Smooth muscle cell (in vitro differentiated cells): ENCODE results near the gene TCIRG1. TPM values are rescaled to one million over a fixed set of nuclear protein-coding genes. Genes with fewer than 3 reads are reported as not detected.

Experiments
- DNase-seq: peaks from one replicate; lab custom pipeline; 2025; ENCODE audit not compliant: unreplicated experiment; lab: John Stamatoyannopoulos, UW
- H2AFZ ChIP-seq: fragments of 200-600 bp; sonication (generic); 2 replicates; pipeline ENCODE4 v1.6.0; 2016; ENCODE audit warnings: antibody characterized with exemption, low read depth, mild to moderate bottlenecking
- H3F3A ChIP-seq: fragments of 200-600 bp; sonication (generic); 2 replicates; pipeline ENCODE4 v1.6.0; 2017; ENCODE audit warnings: antibody characterized with exemption, low read depth
- H3K27ac ChIP-seq: fragments of 200-600 bp; sonication (generic); 2 replicates; pipeline ENCODE4 v1.5.1; 2016; ENCODE audit warnings: low read depth, mild to moderate bottlenecking
- H3K27me3 ChIP-seq: fragments of 200-600 bp; sonication (generic); 2 replicates; pipeline ENCODE4 v1.6.1; 2016; ENCODE audit warnings: low read depth, mild to moderate bottlenecking
- H3K36me3 ChIP-seq: fragments of 200-600 bp; sonication (generic); 2 replicates; pipeline ENCODE4 v1.5.1; 2016; ENCODE audit warnings: low read depth
- H3K4me1 ChIP-seq: fragments of 200-600 bp; sonication (generic); 2 replicates; pipeline ENCODE4 v1.5.1; 2016; ENCODE audit warnings: low read depth
- H3K4me2 ChIP-seq: fragments of 200-600 bp; sonication (generic); 2 replicates; pipeline ENCODE4 v1.6.0; 2016; ENCODE audit warnings: mild to moderate bottlenecking
- H3K4me3 ChIP-seq: fragments of 200-600 bp; sonication (generic); 2 replicates; pipeline ENCODE4 v1.5.1; 2016; ENCODE audit warnings: mild to moderate bottlenecking
- H3K79me2 ChIP-seq: fragments of 200-600 bp; sonication (generic); 2 replicates; pipeline ENCODE4 v1.6.0; 2016; ENCODE audit warnings: low read depth, mild to moderate bottlenecking
- H3K9ac ChIP-seq: fragments of 200-600 bp; sonication (generic); 2 replicates; pipeline ENCODE4 v1.6.0; 2016; ENCODE audit warnings: low read depth
- H3K9me3 ChIP-seq: fragments of 200-600 bp; sonication (generic); replicated peaks from 2 replicates; pipeline ENCODE4 v1.5.1; 2016; ENCODE audit warnings: low read depth
- H4K20me1 ChIP-seq: fragments of 200-600 bp; sonication (generic); 2 replicates; pipeline ENCODE4 v1.6.0; 2016; ENCODE audit warnings: low read depth
- WGBS: methylation state at CpG from one replicate; pipeline ENCODE4 v1.1.7; 2016; ENCODE audit warnings: low lambda C conversion rate; 5-methylcytosine and 5-hydroxymethylcytosine counted together
- polyA plus RNA-seq: library from polyadenylated mRNA; unstranded; fragments of >200 nt; fragmentation: Nextera tagmentation; extraction: Ambion mirVana; gene quantifications from 2 replicates; pipeline ENCODE4 v1.2.1, GENCODE V29; 2016
- total RNA-seq: library from RNA; depleted of rRNA; stranded (reverse); fragments of >200 nt; gene quantifications from 2 replicates; pipeline ENCODE4 v1.2.3, GENCODE V29; 2014
- TF ChIP-seq, protein P1 (sequence below): fragments of 200-600 bp; sonication (generic); IDR thresholded peaks from 2 replicates; pipeline ENCODE4 v1.5.1; 2017; ENCODE audit warnings: borderline replicate concordance, mild to moderate bottlenecking, antibody characterized with exemption; ENCODE audit not compliant: insufficient read depth, poor library complexity, severe bottlenecking

Gene TCIRG1
- total and polyA plus RNA-seq, 2 experiments from 2014 or later, result 39.7 to 59.0 TPM

DNA sequence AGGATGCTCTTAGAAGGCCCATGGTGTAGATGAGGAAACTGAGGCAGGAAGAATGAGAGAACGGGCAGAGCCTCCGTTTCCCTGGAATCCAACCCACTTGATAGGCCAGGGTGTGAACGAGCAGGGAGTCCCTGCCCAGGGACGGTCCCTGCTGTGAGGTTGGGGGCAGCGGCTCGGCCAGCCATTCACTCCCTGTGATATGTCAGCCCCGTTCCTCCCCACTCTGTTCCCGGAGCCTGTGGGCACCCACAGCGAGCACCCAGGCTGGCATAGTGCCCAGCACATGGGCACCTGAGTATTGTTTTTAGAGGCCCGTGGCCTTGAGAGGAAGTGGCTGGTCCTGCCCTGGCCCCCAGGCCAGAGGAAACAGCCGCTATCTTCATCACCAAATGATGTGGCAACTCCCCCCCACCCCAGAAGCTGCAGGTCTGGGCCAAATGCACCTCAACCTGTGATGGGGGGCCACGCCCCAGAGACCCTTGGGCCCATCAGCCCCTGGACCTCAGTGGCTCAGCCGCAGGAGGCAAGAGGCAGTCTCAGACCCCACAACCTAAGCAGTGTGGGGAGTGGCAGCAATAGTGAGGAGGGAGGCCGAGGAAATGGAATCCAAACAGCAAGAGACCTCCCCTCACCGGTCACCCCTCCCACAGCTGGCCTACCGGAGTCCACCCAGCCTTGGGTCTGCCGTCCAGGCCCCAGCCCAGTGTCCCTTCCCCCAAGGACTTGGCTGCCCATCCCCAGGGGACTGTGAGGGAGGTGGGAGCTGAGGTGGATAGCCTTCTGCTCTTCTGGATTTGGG is 26.6 kb upstream of the TCIRG1 start:
- WGBS, result 94% methylated on average over 17 of the region's 17 CpGs
- H3F3A ChIP-seq, result no peaks in the 10 kb centered on the region
- no peak overlapping the region for H3K4me3 ChIP-seq
- no peak overlapping the region for H2AFZ ChIP-seq
- peak overlapping the region; percentile 70 for H3K4me2 ChIP-seq
- no peaks in the 10 kb centered on the region for H3K79me2 ChIP-seq
- peaks cover 19% of the 10 kb centered on the region for H3K4me1 ChIP-seq
- TF ChIP-seq, protein P1, sequence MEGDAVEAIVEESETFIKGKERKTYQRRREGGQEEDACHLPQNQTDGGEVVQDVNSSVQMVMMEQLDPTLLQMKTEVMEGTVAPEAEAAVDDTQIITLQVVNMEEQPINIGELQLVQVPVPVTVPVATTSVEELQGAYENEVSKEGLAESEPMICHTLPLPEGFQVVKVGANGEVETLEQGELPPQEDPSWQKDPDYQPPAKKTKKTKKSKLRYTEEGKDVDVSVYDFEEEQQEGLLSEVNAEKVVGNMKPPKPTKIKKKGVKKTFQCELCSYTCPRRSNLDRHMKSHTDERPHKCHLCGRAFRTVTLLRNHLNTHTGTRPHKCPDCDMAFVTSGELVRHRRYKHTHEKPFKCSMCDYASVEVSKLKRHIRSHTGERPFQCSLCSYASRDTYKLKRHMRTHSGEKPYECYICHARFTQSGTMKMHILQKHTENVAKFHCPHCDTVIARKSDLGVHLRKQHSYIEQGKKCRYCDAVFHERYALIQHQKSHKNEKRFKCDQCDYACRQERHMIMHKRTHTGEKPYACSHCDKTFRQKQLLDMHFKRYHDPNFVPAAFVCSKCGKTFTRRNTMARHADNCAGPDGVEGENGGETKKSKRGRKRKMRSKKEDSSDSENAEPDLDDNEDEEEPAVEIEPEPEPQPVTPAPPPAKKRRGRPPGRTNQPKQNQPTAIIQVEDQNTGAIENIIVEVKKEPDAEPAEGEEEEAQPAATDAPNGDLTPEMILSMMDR, result no peak
- no peaks in the 10 kb centered on the region for H3K27me3 ChIP-seq
- H3K36me3 ChIP-seq, result no peaks in the 10 kb centered on the region
- H3K27ac ChIP-seq, result peak overlapping the region; percentile 87
- DNase-seq, result no peak
- no peaks in the 10 kb centered on the region for H3K9me3 ChIP-seq
- peak overlapping the region; percentile 64 for H3K9ac ChIP-seq
- no peaks in the 10 kb centered on the region for H4K20me1 ChIP-seq

DNA sequence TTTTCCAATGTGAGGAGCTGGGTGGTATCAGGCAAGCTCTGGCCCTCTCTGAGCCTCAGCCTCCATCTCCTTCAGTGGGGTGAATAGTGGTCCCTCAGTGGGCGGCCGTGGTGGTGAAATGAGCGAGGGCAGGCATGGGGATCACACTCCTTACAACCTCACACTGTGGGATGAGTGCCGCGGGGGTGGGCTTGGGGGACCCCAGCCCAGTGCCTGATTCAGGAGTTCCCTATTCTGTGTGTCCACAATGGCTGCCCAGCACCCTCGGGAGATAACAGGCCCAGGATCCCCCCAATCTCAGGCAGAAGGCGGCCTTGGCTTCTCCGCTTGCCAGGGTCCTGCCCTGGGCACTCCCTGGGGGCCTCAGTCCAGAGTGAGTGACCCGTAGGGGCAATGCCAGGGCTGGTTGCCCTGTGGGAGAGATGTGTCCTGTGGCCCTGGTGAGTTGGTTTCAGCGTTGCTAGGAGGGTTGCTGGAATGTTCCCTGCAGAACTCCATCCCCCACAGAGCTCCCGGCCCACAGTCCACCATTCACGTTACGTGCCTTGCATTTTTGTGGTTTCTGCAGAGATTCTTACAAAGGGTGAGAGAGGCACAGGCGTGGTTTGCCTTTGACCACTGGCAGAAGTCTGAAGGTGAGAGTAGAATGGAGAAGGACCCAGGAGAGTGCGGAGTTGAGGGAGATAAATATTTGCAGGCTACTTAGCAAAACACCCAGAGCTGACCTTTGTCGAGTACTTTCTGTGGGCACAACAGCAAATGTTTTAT is 25.8 kb upstream of the TCIRG1 start:
- no peak overlapping the region for H3K4me3 ChIP-seq
- no peaks in the 10 kb centered on the region for H3K9me3 ChIP-seq
- no peaks in the 10 kb centered on the region for H3K27me3 ChIP-seq
- H3K4me2 ChIP-seq, result peak overlapping the region; percentile 70
- H3K4me1 ChIP-seq, result peaks cover 19% of the 10 kb centered on the region
- WGBS, result 56% methylated on average over 16 of the region's 16 CpGs
- DNase-seq, result no peak
- no peaks in the 10 kb centered on the region for H4K20me1 ChIP-seq
- H3K9ac ChIP-seq, result peak overlapping the region; percentile 64
- H3K36me3 ChIP-seq, result no peaks in the 10 kb centered on the region
- no peaks in the 10 kb centered on the region for H3K79me2 ChIP-seq
- no peak overlapping the region for H2AFZ ChIP-seq
- peak overlapping the region; percentile 87 for H3K27ac ChIP-seq
- H3F3A ChIP-seq, result no peaks in the 10 kb centered on the region
- TF ChIP-seq, protein P1, result no peak

DNA sequence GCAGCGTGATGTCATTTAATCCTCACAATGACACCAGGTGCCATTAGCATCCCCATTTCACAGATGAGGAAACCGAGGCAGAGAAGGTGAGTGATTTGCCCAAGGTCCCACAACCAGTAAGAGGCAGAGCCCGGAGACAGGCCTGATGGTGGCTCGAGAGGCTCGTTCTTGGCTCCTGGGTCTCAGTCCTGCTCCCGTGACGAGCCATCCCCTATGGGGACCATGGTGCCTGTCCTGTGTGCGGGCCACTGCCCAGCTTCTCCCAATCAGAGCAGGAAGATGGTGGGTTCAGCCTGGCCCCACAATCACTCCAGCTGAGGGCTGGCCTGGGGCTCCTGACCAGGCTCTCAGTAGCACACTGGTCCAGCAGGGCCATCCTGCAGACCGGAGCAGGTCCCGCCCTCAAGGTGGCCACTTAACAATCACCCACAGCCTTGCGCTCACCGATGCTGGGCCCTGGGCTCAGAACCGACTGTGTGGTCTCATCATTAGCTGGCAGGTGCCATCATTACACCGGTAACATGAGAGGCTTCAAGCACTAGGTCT is 25.1 kb upstream of the TCIRG1 start:
- H3K36me3 ChIP-seq, result no peaks in the 10 kb centered on the region
- no peak overlapping the region for H3K4me3 ChIP-seq
- no peak overlapping the region for H3K9ac ChIP-seq
- H3K27ac ChIP-seq, result peak overlapping the region; percentile 87
- TF ChIP-seq, protein P1, result no peak
- peaks cover 19% of the 10 kb centered on the region for H3K4me1 ChIP-seq
- no peak for DNase-seq
- H3K9me3 ChIP-seq, result no peaks in the 10 kb centered on the region
- H3K79me2 ChIP-seq, result no peaks in the 10 kb centered on the region
- no peaks in the 10 kb centered on the region for H3F3A ChIP-seq
- peak overlapping the region; percentile 50 for H3K4me2 ChIP-seq
- H4K20me1 ChIP-seq, result no peaks in the 10 kb centered on the region
- no peak overlapping the region for H2AFZ ChIP-seq
- 92% methylated on average over 14 of the region's 14 CpGs for WGBS
- H3K27me3 ChIP-seq, result no peaks in the 10 kb centered on the region
